Fibroblast of skin of left quadriceps (primary cell): ENCODE results near the gene S100A12.
"Not testable (repeated sequence)": the region's sequence is repeated elsewhere in the genome, so short reads cannot be mapped to it uniquely, and the experiment has no call there.

ENCODE experiments used
- DNase-seq, 2 experiments: peaks; one replicate each; pipeline ENCODE4 v3.0.0-alpha.2; 2013; ENCODE audit warnings: low read depth in 2 of 2

Gene S100A12

GRCh38 chr1:153353226-153353947 lies 22.0 kb downstream of the S100A12 start:
- no peak for DNase-seq

GRCh38 chr1:153352523-153352922 lies 22.9 kb downstream of the S100A12 start:
- DNase-seq, result peak; percentile 14 to 15

- no peak for DNase-seq
Observed at GRCh38 chr1:153350321-153350957, 25.0 kb downstream of the S100A12 start.

GRCh38 chr1:153349363-153350320 lies 25.8 kb downstream of the S100A12 start:
- no peak for DNase-seq

- DNase-seq, result no peak
Observed at GRCh38 chr1:153348511-153349362, 26.7 kb downstream of the S100A12 start, which contains the start of gene PGLYRP4. PGLYRP4 (minus strand) TSS chr1:153348841; CDS start chr1:153347932, 909 bp downstream.

- no peak for DNase-seq
Observed at GRCh38 chr1:153347856-153348255, 27.6 kb downstream of the S100A12 start.

- not testable (repeated sequence) for DNase-seq
Observed at GRCh38 chr1:153347049-153347448, 28.4 kb downstream of the S100A12 start.

- no peak for DNase-seq
Observed at GRCh38 chr1:153346077-153346723, 29.2 kb downstream of the S100A12 start.

GRCh38 chr1:153345187-153346076 lies 30.0 kb downstream of the S100A12 start:
- DNase-seq, result no peak

- no peak for DNase-seq
Observed at GRCh38 chr1:153344718-153345025, 30.7 kb downstream of the S100A12 start.

- DNase-seq, result no peak
Observed at GRCh38 chr1:153343811-153344717, 31.4 kb downstream of the S100A12 start.

- DNase-seq, result no peak
Observed at GRCh38 chr1:153343040-153343681, 32.3 kb downstream of the S100A12 start.

- no peak for DNase-seq
Observed at GRCh38 chr1:153342178-153342577, 33.2 kb downstream of the S100A12 start.

GRCh38 chr1:153341431-153341934 lies 33.9 kb downstream of the S100A12 start:
- DNase-seq, result no peak

- DNase-seq, result no peak
Observed at GRCh38 chr1:153340356-153340755, 35.1 kb downstream of the S100A12 start.

GRCh38 chr1:153339802-153340201 lies 35.6 kb downstream of the S100A12 start:
- no peak for DNase-seq

GRCh38 chr1:153337980-153338853 lies 37.2 kb downstream of the S100A12 start:
- DNase-seq, result no peak
